SK-N-SH treated with all-trans-retinoic acid at 6 μM for 48 hours (cell line): Measurements from ENCODE around the gene PRKAG2.

Experiments used
- ATAC-seq: fragments of 200-7000 bp; cut with Tn5 transposase; 3 replicates; pipeline ENCODE4 v1.9.1; 2020; ENCODE audit warnings: mild to moderate bottlenecking, moderate library complexity
- BACH2 ChIP-seq: fragments of 250-450 bp; sonication (Bioruptor Pico); IDR thresholded peaks from 2 replicates; pipeline ENCODE4 v1.9.0; 2021; ENCODE audit warnings: mild to moderate bottlenecking, borderline replicate concordance
- CSDC2 ChIP-seq: fragments of 250-450 bp; sonication (Bioruptor Pico); IDR thresholded peaks from 2 replicates; pipeline ENCODE4 v1.5.0; 2020; ENCODE audit warnings: mild to moderate bottlenecking, moderate library complexity
- GLIS3 ChIP-seq: fragments of 250-450 bp; sonication (Bioruptor Pico); IDR thresholded peaks from 2 replicates; pipeline ENCODE4 v1.5.0; 2020; ENCODE audit warnings: mild to moderate bottlenecking, moderate library complexity
- PPARA ChIP-seq: fragments of 250-450 bp; sonication (Bioruptor Pico); IDR thresholded peaks from 2 replicates; pipeline ENCODE4 v1.5.0; 2020; ENCODE audit warnings: mild to moderate bottlenecking, borderline replicate concordance
- RARB ChIP-seq: fragments of 250-450 bp; sonication (Bioruptor Pico); IDR thresholded peaks from 2 replicates; pipeline ENCODE4 v1.8.0; 2021; ENCODE audit warnings: mild to moderate bottlenecking, moderate library complexity
- TCF4 ChIP-seq: fragments of 250-450 bp; sonication (Bioruptor Pico); IDR thresholded peaks from 2 replicates; pipeline ENCODE4 v1.8.0; 2021; ENCODE audit warnings: mild to moderate bottlenecking, moderate library complexity, borderline replicate concordance
- TOX ChIP-seq: fragments of 250-450 bp; sonication (Bioruptor Pico); IDR thresholded peaks from 2 replicates; pipeline ENCODE4 v1.8.0; 2021; ENCODE audit warnings: mild to moderate bottlenecking, moderate library complexity, borderline replicate concordance
- ZC3H10 ChIP-seq: fragments of 250-450 bp; sonication (Bioruptor Pico); IDR thresholded peaks from 2 replicates; pipeline ENCODE4 v1.5.1; 2021; ENCODE audit warnings: mild to moderate bottlenecking, moderate library complexity
- ZFP30 ChIP-seq: fragments of 450-650 bp; formaldehyde crosslinking; IDR thresholded peaks from 2 replicates; pipeline ENCODE4 v1.5.0; 2022; ENCODE audit warnings: mild to moderate bottlenecking, moderate library complexity
- ZNF565 ChIP-seq: fragments of 450-650 bp; formaldehyde crosslinking; conservative IDR thresholded peaks from 2 replicates; pipeline ENCODE4 v1.5.0; 2020; ENCODE audit warnings: low read depth, mild to moderate bottlenecking, moderate library complexity
- TF ChIP-seq, protein P1 (sequence below): fragments of 250-450 bp; sonication (Bioruptor Pico); IDR thresholded peaks from 2 replicates; pipeline ENCODE4 v1.8.0; 2021; ENCODE audit warnings: low read depth, mild to moderate bottlenecking, moderate library complexity, borderline replicate concordance
- TF ChIP-seq, protein P2 (sequence below): fragments of 250-450 bp; sonication (Bioruptor Pico); IDR thresholded peaks from 2 replicates; pipeline ENCODE4 v1.8.0; 2020; ENCODE audit warnings: mild to moderate bottlenecking, moderate library complexity, borderline replicate concordance
- TF ChIP-seq, protein P3 (sequence below): fragments of 250-450 bp; sonication (Bioruptor Pico); IDR thresholded peaks from 2 replicates; pipeline ENCODE4 v1.5.0; 2020; ENCODE audit warnings: mild to moderate bottlenecking, moderate library complexity
- TF ChIP-seq, protein P4 (sequence below): fragments of 250-450 bp; sonication (Bioruptor Pico); IDR thresholded peaks from 2 replicates; pipeline ENCODE4 v1.5.1; 2020; ENCODE audit warnings: low read depth, mild to moderate bottlenecking, moderate library complexity

Gene PRKAG2

DNA sequence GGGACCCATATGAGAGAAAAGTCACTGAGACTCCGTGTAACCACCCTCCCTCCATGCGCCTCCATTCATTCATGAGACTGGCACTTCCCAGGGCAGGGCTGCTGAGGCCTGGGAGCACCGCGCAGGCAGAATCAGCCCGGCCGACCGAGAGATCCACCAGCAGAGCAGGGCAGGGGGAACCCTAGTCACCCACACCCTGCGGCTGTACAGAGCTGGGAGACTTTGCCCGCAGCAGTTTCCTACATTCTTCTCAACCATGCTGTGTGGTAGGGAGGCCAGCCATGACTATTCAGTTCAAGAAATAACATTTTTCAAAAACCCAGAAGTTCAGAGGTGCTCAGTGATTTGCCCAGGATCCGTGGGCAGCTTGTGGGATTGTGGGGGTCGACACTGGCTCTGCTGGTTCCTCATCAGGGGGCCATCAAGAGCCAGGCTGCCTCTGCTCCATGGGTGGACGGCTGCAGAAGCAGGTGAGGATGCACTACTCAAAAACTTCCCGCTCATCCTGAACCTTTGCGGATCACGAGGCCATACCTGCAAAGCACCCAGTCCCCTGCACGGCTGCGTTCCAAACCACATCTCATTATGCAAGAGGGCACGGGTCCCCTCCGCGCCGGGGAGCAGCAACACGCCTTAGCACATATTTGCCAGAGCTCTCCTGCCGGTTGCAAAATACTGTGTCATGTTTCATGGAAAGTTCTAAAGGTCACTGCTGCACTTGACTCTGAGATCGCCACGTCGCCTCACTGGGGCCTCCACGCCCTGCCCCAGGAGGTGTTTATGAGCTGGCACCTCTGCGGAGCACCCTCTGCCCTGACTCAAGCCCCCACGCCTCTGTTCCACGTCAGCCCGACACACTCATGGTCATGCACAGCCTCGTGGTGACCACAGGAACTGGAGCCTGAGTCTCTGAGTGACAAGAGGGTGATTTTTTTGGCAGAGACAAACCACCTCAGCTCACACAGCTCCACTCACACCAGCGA lies 132.0 kb downstream of the PRKAG2 start (continued):
- TF ChIP-seq, protein P1, sequence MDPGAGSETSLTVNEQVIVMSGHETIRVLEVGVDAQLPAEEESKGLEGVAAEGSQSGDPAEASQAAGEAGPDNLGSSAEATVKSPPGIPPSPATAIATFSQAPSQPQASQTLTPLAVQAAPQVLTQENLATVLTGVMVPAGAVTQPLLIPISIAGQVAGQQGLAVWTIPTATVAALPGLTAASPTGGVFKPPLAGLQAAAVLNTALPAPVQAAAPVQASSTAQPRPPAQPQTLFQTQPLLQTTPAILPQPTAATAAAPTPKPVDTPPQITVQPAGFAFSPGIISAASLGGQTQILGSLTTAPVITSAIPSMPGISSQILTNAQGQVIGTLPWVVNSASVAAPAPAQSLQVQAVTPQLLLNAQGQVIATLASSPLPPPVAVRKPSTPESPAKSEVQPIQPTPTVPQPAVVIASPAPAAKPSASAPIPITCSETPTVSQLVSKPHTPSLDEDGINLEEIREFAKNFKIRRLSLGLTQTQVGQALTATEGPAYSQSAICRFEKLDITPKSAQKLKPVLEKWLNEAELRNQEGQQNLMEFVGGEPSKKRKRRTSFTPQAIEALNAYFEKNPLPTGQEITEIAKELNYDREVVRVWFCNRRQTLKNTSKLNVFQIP (CRISPR knock-in tag): no peak
- TF ChIP-seq BACH2 (no peak), RARB (CRISPR knock-in tag) (no peak)
- TF ChIP-seq, protein P2, sequence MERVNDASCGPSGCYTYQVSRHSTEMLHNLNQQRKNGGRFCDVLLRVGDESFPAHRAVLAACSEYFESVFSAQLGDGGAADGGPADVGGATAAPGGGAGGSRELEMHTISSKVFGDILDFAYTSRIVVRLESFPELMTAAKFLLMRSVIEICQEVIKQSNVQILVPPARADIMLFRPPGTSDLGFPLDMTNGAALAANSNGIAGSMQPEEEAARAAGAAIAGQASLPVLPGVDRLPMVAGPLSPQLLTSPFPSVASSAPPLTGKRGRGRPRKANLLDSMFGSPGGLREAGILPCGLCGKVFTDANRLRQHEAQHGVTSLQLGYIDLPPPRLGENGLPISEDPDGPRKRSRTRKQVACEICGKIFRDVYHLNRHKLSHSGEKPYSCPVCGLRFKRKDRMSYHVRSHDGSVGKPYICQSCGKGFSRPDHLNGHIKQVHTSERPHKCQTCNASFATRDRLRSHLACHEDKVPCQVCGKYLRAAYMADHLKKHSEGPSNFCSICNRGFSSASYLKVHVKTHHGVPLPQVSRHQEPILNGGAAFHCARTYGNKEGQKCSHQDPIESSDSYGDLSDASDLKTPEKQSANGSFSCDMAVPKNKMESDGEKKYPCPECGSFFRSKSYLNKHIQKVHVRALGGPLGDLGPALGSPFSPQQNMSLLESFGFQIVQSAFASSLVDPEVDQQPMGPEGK (CRISPR knock-in tag): no peak

DNA sequence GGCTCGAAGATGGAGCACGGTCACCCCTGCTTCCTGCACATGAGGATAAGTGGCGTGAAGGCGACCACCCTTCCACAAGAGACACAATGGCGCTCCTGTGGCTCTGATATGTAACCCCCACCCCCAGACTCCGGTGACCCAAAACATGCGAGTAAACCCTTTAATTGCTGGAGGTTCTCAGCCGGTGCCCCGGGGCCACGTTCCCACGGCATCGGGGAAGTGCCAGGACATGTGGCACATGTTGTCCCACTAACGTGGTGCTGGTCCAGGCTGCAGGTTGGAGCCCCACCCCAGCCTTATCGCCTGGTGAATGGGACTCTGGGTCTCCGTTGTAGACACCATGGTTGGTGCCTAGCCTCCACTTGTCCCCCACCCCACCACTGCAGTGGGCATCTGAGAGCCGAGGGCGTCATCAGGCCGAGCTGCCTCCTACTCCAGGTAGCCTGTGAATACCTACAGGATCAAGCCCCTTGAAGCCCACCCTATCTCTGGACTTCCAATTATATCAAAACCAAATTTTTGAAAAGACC lies 132.8 kb downstream of the PRKAG2 start:
- no peak for ATAC-seq
- TF ChIP-seq, protein P3, sequence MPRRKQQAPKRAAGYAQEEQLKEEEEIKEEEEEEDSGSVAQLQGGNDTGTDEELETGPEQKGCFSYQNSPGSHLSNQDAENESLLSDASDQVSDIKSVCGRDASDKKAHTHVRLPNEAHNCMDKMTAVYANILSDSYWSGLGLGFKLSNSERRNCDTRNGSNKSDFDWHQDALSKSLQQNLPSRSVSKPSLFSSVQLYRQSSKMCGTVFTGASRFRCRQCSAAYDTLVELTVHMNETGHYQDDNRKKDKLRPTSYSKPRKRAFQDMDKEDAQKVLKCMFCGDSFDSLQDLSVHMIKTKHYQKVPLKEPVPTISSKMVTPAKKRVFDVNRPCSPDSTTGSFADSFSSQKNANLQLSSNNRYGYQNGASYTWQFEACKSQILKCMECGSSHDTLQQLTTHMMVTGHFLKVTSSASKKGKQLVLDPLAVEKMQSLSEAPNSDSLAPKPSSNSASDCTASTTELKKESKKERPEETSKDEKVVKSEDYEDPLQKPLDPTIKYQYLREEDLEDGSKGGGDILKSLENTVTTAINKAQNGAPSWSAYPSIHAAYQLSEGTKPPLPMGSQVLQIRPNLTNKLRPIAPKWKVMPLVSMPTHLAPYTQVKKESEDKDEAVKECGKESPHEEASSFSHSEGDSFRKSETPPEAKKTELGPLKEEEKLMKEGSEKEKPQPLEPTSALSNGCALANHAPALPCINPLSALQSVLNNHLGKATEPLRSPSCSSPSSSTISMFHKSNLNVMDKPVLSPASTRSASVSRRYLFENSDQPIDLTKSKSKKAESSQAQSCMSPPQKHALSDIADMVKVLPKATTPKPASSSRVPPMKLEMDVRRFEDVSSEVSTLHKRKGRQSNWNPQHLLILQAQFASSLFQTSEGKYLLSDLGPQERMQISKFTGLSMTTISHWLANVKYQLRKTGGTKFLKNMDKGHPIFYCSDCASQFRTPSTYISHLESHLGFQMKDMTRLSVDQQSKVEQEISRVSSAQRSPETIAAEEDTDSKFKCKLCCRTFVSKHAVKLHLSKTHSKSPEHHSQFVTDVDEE: no peak
- TF ChIP-seq ZFP30 (CRISPR knock-in tag) (no peak), TCF4 (CRISPR knock-in tag) (no peak), ZNF565 (no peak)
- TF ChIP-seq, all 23 proteins: peak for 0

DNA sequence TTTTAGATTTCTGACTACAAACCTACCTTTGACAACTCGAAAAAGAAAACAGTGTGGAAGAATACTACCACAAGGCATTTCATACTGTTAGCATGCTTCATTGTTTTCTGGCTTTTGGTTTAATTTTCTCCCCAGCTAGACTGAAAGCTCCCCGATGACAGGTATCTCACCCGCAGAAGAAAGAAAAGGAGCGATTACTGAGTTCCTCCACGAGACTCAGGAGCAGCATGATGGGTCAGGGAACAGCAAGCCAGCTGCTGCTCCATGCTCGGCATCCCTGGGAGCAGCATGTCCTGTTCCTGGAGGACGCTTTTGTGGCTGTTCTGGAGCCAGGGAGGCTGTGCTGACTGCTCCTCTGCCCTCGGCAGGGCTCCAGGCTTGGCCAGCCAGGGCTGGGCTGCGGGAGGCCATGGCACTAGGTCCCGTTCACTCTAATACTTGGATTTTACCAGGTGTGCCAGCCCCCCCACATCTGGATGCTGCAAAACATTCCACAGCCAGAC lies 133.4 kb downstream of the PRKAG2 start:
- ATAC-seq: no peak
- TF ChIP-seq ZC3H10: no peak
- TF ChIP-seq TOX (CRISPR knock-in tag): no peak
- TF ChIP-seq PPARA (CRISPR knock-in tag): no peak
- TF ChIP-seq TCF4 (CRISPR knock-in tag): no peak
- TF ChIP-seq, protein P4, sequence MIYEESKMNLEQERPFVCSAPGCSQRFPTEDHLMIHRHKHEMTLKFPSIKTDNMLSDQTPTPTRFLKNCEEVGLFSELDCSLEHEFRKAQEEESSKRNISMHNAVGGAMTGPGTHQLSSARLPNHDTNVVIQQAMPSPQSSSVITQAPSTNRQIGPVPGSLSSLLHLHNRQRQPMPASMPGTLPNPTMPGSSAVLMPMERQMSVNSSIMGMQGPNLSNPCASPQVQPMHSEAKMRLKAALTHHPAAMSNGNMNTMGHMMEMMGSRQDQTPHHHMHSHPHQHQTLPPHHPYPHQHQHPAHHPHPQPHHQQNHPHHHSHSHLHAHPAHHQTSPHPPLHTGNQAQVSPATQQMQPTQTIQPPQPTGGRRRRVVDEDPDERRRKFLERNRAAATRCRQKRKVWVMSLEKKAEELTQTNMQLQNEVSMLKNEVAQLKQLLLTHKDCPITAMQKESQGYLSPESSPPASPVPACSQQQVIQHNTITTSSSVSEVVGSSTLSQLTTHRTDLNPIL (CRISPR knock-in tag): no peak
- no peak for TF ChIP-seq GLIS3 (CRISPR knock-in tag)

DNA sequence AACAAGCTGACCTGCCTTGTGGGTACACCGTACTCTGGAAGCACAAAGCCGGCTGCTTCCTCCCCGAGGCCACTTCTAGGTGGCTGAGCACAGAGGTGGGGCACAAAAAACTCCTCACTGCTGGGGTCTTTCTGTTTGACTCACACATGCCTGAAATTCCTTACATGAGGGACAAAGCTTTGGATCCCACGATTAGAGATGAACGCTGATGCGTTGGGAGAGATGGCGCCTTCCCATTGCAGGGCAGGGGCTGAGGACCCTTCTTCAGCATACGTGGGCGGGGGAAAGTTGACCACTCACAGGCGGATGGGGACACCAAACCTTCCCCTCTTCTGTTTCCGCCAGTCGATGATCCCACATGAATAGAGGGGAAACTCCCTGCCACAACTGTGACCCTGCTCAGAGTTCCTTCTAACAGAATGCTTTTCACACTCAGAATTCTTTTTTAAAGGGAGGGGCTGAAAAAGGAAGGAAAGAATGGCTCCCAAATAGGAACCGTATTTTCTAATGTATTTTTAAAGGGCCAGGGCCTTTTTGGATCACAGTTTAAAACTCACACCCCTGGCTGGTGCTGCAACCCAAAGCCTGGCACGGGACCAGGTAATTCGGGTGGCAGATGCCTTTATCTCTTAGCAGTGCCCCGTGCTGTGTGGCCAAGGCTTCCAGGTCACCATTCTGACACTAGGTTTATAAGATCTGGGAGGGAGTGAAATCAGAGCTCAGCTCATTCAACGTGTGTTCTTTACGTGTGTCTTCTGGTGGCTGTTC lies 134.0 kb downstream of the PRKAG2 start:
- ATAC-seq: no peak
- TF ChIP-seq CSDC2: no peak
- TF ChIP-seq, protein P3: no peak
- TF ChIP-seq, all 23 proteins: peak for 0
